HG02571 (cell line): ENCODE data around the gene CTTNBP2NL.
A peak's percentile ranks its signal among the peaks of the same experiment; 100 is the strongest.
"Not testable (repeated sequence)": the region's sequence is repeated elsewhere in the genome, so short reads cannot be mapped to it uniquely, and the experiment has no call there.

Experiments used
- ATAC-seq: cut with Tn5 transposase; IDR thresholded peaks from one replicate; pipeline ENCODE4 v1.9.1; 2021; ENCODE audit warnings: mild to moderate bottlenecking, moderate library complexity; ENCODE audit not compliant: unreplicated experiment

The CTTNBP2NL gene

GRCh38 chr1:112386731-112387346, 9.2 kb upstream of the CTTNBP2NL start:
- no peak for ATAC-seq

GRCh38 chr1:112387807-112388206, 8.2 kb upstream of the CTTNBP2NL start:
- no peak for ATAC-seq

- no peak for ATAC-seq
Observed at GRCh38 chr1:112388436-112388835, 7.6 kb upstream of the CTTNBP2NL start.

GRCh38 chr1:112389689-112390088, 6.3 kb upstream of the CTTNBP2NL start:
- no peak for ATAC-seq

- ATAC-seq: not testable (repeated sequence)
Observed at GRCh38 chr1:112390335-112390734, 5.7 kb upstream of the CTTNBP2NL start.

GRCh38 chr1:112390775-112391602, 5.0 kb upstream of the CTTNBP2NL start:
- no peak for ATAC-seq

- no peak for ATAC-seq
Observed at GRCh38 chr1:112391603-112391940, 4.4 kb upstream of the CTTNBP2NL start.

GRCh38 chr1:112393631-112393974, 2.4 kb upstream of the CTTNBP2NL start:
- ATAC-seq: no peak

GRCh38 chr1:112394743-112395062, 1.3 kb upstream of the CTTNBP2NL start:
- no peak for ATAC-seq

- no peak for ATAC-seq
Observed at GRCh38 chr1:112395256-112395820, 676 bp upstream of the CTTNBP2NL start.

GRCh38 chr1:112396653-112397471, 848 bp downstream of the CTTNBP2NL start:
- ATAC-seq: no peak

- no peak for ATAC-seq
Observed at GRCh38 chr1:112397841-112398240, 1.8 kb downstream of the CTTNBP2NL start.

GRCh38 chr1:112399456-112399855, 3.4 kb downstream of the CTTNBP2NL start:
- no peak for ATAC-seq

- not testable (repeated sequence) for ATAC-seq
Observed at GRCh38 chr1:112400706-112401105, 4.7 kb downstream of the CTTNBP2NL start.

- peak; percentile 56 for ATAC-seq
Observed at GRCh38 chr1:112402682-112403643, 6.9 kb downstream of the CTTNBP2NL start.

GRCh38 chr1:112406771-112407170, 10.8 kb downstream of the CTTNBP2NL start:
- ATAC-seq: no peak

GRCh38 chr1:112409414-112409813, 13.4 kb downstream of the CTTNBP2NL start:
- ATAC-seq: no peak

GRCh38 chr1:112410673-112411072, 14.7 kb downstream of the CTTNBP2NL start:
- ATAC-seq: no peak

- ATAC-seq: no peak
Observed at GRCh38 chr1:112417271-112417670, 21.3 kb downstream of the CTTNBP2NL start.

- no peak for ATAC-seq
Observed at GRCh38 chr1:112418099-112418892, 22.3 kb downstream of the CTTNBP2NL start.
